ENCODE results near the gene GMNN. TPM values are rescaled to one million over a fixed set of nuclear protein-coding genes. Genes with fewer than 3 reads are reported as not detected.

GMNN gene
- polyA plus RNA-seq, 1 donor from 2014 or later: 13.8 TPM

DNA sequence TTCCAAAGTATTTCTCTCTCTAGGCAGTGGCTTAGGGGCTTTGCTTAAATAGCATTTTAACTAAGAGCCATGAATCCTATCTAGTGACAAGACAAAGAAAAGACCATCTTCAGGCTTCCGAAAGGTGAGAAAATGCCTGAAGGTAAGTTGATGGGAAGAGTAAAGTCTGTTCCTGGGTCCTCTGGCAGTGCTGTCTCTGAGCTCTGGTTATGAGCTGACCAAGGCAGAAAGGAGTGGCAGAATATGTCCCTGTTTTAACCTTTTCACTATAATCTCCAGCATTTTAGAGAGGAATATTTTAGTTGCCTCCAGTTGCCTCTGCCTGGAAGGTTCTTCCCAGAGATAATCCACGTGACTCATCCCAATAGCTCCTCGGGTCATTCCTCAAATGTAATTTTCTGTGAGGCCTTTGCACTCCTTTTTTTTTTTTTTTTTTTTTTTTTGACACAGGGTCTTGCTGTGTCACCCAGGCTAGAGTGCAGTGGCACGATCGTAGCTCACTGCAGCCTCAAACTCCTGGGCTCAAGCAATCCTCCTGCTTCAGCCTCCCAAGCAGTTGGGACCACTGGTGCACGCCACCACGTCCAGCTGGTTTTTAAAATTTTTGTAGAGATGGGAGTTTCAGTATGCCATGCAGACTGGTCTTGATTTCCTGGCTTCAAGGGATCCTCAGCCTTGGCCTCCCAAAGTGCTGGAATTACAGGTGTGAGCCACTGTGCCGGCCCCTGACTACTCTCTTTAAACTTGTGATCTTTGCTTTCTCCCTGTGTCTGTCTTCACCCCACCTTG, 27.7 kb downstream of the GMNN start:
- Histone ChIP-seq H3K27me3 (ENCODE audit: insufficient read depth, low read depth, low read length) (no peaks in the 10 kb centered on the region), H3K9me3 (ENCODE audit: low read length) (no peaks in the 10 kb centered on the region), H3K4me2 (ENCODE audit: low read length) (no peak overlapping the region), H4K20me1 (ENCODE audit: insufficient read depth) (no peaks in the 10 kb centered on the region), H2AFZ (ENCODE audit: low read depth, low read length) (no peak overlapping the region), H3K36me3 (ENCODE audit: insufficient read depth, low read length) (no peaks in the 10 kb centered on the region), H3F3A (ENCODE audit: insufficient read depth, low read length, poor library complexity, severe bottlenecking) (no peaks in the 10 kb centered on the region), H3K79me2 (replicated peaks; ENCODE audit: insufficient read depth, low read length) (no peaks in the 10 kb centered on the region), H3K4me3 (ENCODE audit: low read length) (no peak overlapping the region), H3K9ac (ENCODE audit: low read length) (no peak overlapping the region), H3K27ac (ENCODE audit: low read length) (no peak overlapping the region), H3K9me2 (ENCODE audit: insufficient read depth, low read length) (no peaks in the 10 kb centered on the region)
- TF ChIP-seq TAF1 (IDR thresholded peaks at IDR 0.05; ENCODE audit: low read depth) (no peak), EZH2 (IDR thresholded peaks at IDR 0.05; ENCODE audit: borderline replicate concordance, insufficient read depth, low read length, poor library complexity, severe bottlenecking) (no peak), RAD21 (conservative IDR thresholded peaks at IDR 0.05) (no peak), REST (IDR thresholded peaks at IDR 0.05; ENCODE audit: borderline replicate concordance) (no peak), SMC3 (conservative IDR thresholded peaks at IDR 0.05; ENCODE audit: poor library complexity) (no peak), EP300 (conservative IDR thresholded peaks at IDR 0.05; ENCODE audit: poor library complexity, severe bottlenecking) (no peak), POLR2AphosphoS5 (IDR thresholded peaks at IDR 0.05) (no peak), CTCF (IDR thresholded peaks at IDR 0.05; ENCODE audit: poor library complexity, severe bottlenecking) (no peak), MXI1 (conservative IDR thresholded peaks at IDR 0.05; ENCODE audit: poor library complexity, severe bottlenecking) (no peak)

DNA sequence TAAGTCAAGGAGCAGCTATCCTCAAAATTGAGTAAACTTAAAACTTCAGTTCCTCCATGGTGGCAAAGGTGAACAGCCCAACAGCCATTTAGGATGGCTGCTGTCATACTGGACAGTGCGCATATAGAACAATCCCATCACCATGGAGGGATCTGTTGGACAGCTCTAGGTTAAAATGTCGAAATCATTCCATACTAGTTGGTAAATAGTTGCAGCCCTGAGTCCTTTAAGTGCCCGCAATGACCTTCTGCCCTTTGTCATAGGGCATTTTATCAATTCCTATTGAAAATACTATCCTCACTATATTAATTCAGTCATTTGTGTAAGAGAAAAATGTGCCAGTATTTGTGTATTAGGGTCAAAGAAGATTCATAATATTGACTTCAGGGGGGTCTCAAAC, 32.8 kb downstream of the GMNN start:
- H3K4me2 ChIP-seq (ENCODE audit: low read length): no peak overlapping the region
- no peak overlapping the region for H3K27ac ChIP-seq (ENCODE audit: low read length)
- H3K9me3 ChIP-seq (ENCODE audit: low read length): no peaks in the 10 kb centered on the region
- H2AFZ ChIP-seq (ENCODE audit: low read depth, low read length): no peak overlapping the region
- no peaks in the 10 kb centered on the region for H4K20me1 ChIP-seq (ENCODE audit: insufficient read depth)
- TF ChIP-seq RAD21 (conservative IDR thresholded peaks at IDR 0.05): no peak
- no peak for TF ChIP-seq EP300 (conservative IDR thresholded peaks at IDR 0.05; ENCODE audit: poor library complexity, severe bottlenecking)
- TF ChIP-seq EZH2 (IDR thresholded peaks at IDR 0.05; ENCODE audit: borderline replicate concordance, insufficient read depth, low read length, poor library complexity, severe bottlenecking): no peak
- no peak for TF ChIP-seq MXI1 (conservative IDR thresholded peaks at IDR 0.05; ENCODE audit: poor library complexity, severe bottlenecking)
- no peak for TF ChIP-seq REST (IDR thresholded peaks at IDR 0.05; ENCODE audit: borderline replicate concordance)
- TF ChIP-seq SMC3 (conservative IDR thresholded peaks at IDR 0.05; ENCODE audit: poor library complexity): no peak
- TF ChIP-seq TAF1 (IDR thresholded peaks at IDR 0.05; ENCODE audit: low read depth): no peak
- TF ChIP-seq CTCF (IDR thresholded peaks at IDR 0.05; ENCODE audit: poor library complexity, severe bottlenecking): no peak
- TF ChIP-seq POLR2AphosphoS5 (IDR thresholded peaks at IDR 0.05): no peak
- H3K27me3 ChIP-seq (ENCODE audit: insufficient read depth, low read depth, low read length): no peaks in the 10 kb centered on the region
- no peak overlapping the region for H3K9ac ChIP-seq (ENCODE audit: low read length)
- no peaks in the 10 kb centered on the region for H3K79me2 ChIP-seq (replicated peaks; ENCODE audit: insufficient read depth, low read length)
- H3F3A ChIP-seq (ENCODE audit: insufficient read depth, low read length, poor library complexity, severe bottlenecking): no peaks in the 10 kb centered on the region
- H3K4me3 ChIP-seq (ENCODE audit: low read length): no peak overlapping the region
- H3K9me2 ChIP-seq (ENCODE audit: insufficient read depth, low read length): no peaks in the 10 kb centered on the region
- no peaks in the 10 kb centered on the region for H3K36me3 ChIP-seq (ENCODE audit: insufficient read depth, low read length)

All from neural cell (in vitro differentiated cells).